Right forelimb (tissue), 1 donor: ENCODE results near the gene TRIM38.
A peak's percentile ranks its signal among the peaks of the same experiment; 100 is the strongest.

Experiments
- DNase-seq: peaks from one replicate; pipeline ENCODE4 v3.0.0-alpha.2; 2018

Gene TRIM38

DNA sequence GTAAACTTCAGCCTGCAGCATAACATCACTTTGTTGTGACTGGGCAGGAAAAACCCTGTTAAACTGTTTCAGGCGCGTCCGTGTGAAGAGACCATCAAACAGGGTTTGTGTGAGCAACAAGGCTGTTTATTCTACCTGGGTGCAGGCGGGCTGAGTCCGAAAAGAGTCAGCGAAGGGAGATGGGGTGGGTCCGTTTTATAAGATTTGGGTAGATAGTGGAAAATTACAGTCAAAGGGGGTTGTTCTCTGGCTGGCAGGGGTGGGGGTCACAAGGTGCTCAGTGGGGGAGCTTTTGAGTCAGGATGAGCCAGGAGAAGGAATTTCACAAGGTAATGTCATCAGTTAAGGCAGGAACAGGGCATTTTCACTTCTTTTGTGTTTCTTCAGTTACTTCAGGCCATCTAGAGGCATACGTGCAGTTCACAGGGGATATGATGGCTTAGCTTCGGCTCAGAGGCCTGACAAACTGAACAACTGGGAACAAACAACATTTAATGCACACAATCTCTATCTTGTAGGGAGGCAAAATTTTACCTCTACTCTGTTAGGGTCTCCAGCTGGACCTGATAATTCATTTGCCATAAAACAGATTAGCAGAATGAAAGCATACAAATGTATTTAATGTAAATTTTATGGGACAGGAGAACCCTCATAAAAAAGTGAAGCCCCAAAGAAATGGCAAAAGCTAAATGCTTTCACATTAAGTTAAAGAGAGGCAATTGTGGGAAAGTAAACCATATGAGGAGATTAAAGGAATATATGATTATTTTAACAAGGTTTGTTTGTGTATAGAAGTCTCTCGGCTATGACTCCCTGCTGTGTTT is 66.4 kb downstream of the TRIM38 start:
- DNase-seq: no peak

- no peak for DNase-seq
These were observed 66.9 kb downstream of the TRIM38 start for GRCh38 chr6:26029570-26029856.

DNA sequence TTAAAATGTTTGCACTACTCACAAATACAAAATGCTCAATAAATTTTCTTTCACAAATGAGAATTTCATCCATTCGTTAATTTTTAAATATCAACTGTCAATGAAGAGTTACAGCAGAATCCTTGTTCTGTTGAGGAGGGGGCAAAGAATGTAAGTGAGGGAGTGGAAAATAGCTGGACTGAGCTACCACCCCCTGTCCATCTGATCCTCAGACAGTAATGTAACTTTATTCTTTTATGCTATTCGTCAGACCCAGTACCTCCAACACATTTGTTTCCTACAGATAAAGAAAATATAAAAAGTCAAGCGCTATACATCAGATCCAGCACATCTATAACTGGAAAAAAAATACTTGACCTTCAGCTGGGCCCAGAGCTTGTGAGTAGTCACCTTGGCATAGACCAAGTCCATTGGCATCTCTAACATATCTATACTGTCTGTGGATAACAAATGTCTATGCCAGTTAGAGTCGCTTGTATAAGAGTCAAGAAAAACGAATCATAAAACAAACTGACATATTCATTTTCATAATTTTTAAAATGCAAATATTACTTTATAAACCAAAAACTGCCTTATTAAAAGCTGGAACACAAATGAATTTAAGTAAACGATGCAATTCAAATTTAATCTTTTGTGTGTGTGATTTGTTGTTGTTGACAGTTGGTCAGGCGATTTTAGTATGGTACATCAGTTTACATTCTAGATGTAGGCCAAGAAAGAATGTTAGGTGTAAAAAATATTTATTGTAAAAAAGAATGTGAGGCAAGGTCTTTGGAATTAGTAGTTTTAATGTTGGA is 67.5 kb downstream of the TRIM38 start:
- no peak for DNase-seq

- no peak for DNase-seq
These were observed 68.1 kb downstream of the TRIM38 start for GRCh38 chr6:26030716-26031115.

DNA sequence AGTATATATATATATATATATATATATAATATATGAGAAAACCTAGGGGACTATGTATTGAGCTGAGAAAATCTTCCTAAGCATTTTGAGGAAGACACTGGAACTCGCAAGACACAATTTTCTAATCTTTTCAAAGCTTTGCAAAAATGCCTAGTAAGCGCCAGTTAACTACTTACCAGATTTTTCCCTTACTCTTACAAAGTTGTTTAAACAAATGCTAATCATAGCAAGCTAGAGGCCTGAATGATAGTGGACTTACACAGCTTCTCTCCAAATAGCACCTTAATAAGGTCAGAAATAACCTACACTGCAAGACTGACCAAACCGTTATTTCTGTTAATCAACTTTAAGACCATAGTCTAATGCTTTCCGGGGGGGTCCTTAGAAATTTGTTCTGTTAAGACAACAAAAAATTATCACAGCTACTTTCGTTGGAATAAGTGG is 68.6 kb downstream of the TRIM38 start:
- no peak for DNase-seq

GRCh38 chr6:26031595-26032339 is 69.2 kb downstream of the TRIM38 start:
- peak; percentile 93 for DNase-seq

DNA sequence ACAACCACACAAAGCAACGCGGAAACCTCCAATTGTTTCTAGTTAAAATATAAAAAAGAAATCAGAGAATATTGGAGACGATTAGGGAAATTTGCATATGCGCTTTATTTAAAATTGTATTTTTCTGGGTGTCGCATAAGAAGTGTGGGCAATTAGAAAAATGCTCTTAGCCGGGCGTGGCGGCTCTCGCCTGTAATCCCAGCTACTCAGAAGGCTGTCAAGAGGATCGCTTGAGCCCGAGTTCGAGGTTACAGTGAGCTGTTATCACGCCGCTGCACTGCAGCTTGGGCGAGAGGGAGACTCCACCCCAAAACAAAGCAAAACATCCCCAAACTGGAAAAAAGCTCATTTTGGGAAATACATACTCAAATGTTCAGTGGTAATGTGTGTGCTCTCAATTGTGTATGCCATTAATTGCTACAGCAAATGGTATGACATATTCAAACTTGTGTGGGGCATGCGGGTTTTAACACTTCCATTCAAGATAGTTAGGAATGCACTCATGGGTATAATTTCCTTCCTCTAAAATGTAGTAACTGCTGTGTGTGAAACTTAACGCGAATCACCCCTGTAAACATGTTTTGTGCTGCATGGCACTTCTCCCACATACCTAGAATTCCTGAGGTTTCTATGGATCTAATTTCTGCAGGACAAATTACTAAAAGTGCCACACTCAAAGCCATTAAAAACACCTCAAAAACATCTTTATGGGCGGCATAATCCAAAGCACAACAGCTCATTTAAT is 69.9 kb downstream of the TRIM38 start:
- DNase-seq: no peak

- peak; percentile 82 for DNase-seq
These were observed 70.7 kb downstream of the TRIM38 start for GRCh38 chr6:26033085-26033940.

DNA sequence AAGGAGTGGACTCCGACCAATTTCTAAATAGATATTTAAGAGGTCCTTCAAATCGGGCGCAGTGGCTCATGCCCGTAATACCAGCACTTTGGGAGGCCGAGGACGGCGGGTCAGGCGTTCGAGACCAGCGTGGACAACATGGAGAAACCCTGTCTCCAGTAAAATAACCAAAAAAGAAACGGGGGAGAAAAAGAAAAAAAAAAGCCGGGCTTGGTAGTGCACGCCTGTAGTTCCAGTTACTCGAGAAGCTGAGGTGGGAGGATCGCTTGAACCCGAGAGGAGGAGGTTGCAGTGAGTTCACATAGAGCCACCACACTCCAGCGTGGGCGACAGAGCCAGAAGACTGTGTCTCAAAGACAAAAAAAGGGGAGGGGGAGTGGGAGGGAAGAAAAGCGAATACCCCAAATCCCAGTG is 71.3 kb downstream of the TRIM38 start:
- DNase-seq: peak; percentile 81

DNA sequence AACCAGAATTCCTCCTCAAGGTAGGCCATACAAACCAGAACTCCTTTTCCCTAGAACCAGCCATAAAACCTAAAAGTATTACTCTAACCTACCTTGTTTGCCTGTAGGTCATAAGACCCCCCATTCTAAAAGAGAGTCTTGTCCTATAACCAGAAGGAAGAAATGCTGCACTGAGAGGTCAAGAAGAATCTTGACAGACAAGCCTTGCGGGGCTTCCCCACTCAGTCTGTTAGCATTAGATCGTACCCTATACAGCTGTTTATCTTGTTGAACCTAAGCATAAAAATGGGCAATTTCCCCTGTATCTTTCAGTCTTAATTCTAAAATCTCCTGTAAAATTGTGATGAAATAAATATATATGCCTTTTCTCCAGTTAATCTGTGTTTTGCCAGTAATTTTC is 72.3 kb downstream of the TRIM38 start:
- no peak for DNase-seq
